ENCODE data around the gene IGF2BP2. TPM values are rescaled to one million over a fixed set of nuclear protein-coding genes. Genes with fewer than 3 reads are reported as not detected.

IGF2BP2 gene
- total RNA-seq, 1 donor from 2014 or later = 2.9 TPM

- H3K27me3 ChIP-seq = no peaks in the 10 kb centered on the region
- no peak overlapping the region for H3K27ac ChIP-seq
- H3K4me1 ChIP-seq = no peaks in the 10 kb centered on the region
- no peaks in the 10 kb centered on the region for H3K9me3 ChIP-seq
- intact Hi-C loops (cut with DNase I) = no loop called here
- DNase-seq (ENCODE audit: low spot score in 2 of 2) = no peak
- H3K36me3 ChIP-seq = no peaks in the 10 kb centered on the region
- H3K4me3 ChIP-seq = no peak overlapping the region
- TF ChIP-seq, protein P1, sequence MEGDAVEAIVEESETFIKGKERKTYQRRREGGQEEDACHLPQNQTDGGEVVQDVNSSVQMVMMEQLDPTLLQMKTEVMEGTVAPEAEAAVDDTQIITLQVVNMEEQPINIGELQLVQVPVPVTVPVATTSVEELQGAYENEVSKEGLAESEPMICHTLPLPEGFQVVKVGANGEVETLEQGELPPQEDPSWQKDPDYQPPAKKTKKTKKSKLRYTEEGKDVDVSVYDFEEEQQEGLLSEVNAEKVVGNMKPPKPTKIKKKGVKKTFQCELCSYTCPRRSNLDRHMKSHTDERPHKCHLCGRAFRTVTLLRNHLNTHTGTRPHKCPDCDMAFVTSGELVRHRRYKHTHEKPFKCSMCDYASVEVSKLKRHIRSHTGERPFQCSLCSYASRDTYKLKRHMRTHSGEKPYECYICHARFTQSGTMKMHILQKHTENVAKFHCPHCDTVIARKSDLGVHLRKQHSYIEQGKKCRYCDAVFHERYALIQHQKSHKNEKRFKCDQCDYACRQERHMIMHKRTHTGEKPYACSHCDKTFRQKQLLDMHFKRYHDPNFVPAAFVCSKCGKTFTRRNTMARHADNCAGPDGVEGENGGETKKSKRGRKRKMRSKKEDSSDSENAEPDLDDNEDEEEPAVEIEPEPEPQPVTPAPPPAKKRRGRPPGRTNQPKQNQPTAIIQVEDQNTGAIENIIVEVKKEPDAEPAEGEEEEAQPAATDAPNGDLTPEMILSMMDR (IDR thresholded peaks at IDR 0.05) = no peak
Observed at GRCh38 chr3:185837414-185837813, 12.6 kb upstream of the IGF2BP2 start.

- intact Hi-C loops (cut with DNase I) = no loop called here
- Histone ChIP-seq H3K27me3 (no peaks in the 10 kb centered on the region), H3K9me3 (no peaks in the 10 kb centered on the region), H3K27ac (no peak overlapping the region), H3K4me1 (no peaks in the 10 kb centered on the region), H3K4me3 (no peak overlapping the region), H3K36me3 (no peaks in the 10 kb centered on the region)
- DNase-seq (ENCODE audit: low spot score in 2 of 2) = no peak
- TF ChIP-seq, protein P1 (IDR thresholded peaks at IDR 0.05) = no peak
Observed at GRCh38 chr3:185831990-185832389, 7.1 kb upstream of the IGF2BP2 start.

DNA sequence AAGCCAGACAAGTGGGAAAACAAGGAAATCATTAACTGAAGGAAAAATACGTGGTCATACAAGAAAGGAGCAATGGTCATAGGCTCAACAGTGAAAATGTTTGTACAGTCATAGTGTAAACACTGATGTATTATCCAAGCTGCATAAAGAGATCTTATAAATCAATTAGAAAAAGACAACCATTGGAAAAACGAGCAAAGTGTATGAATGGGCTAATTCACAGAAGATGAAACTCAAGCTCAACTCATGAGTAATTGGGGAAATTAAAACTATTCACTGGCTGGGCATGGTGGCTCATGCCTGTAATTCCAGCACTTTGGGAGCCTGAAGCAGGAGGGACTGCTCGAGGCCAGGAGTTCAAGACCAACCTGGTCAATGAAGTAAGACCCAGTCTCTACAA lies 6.4 kb upstream of the IGF2BP2 start:
- intact Hi-C loops (cut with DNase I) = no loop called here
- no peaks in the 10 kb centered on the region for H3K36me3 ChIP-seq
- no peaks in the 10 kb centered on the region for H3K27me3 ChIP-seq
- no peak overlapping the region for H3K4me3 ChIP-seq
- no peak overlapping the region for H3K27ac ChIP-seq
- H3K9me3 ChIP-seq = no peaks in the 10 kb centered on the region
- TF ChIP-seq, protein P1 (IDR thresholded peaks at IDR 0.05) = no peak
- H3K4me1 ChIP-seq = no peaks in the 10 kb centered on the region
- DNase-seq (ENCODE audit: low spot score in 2 of 2) = no peak

DNA sequence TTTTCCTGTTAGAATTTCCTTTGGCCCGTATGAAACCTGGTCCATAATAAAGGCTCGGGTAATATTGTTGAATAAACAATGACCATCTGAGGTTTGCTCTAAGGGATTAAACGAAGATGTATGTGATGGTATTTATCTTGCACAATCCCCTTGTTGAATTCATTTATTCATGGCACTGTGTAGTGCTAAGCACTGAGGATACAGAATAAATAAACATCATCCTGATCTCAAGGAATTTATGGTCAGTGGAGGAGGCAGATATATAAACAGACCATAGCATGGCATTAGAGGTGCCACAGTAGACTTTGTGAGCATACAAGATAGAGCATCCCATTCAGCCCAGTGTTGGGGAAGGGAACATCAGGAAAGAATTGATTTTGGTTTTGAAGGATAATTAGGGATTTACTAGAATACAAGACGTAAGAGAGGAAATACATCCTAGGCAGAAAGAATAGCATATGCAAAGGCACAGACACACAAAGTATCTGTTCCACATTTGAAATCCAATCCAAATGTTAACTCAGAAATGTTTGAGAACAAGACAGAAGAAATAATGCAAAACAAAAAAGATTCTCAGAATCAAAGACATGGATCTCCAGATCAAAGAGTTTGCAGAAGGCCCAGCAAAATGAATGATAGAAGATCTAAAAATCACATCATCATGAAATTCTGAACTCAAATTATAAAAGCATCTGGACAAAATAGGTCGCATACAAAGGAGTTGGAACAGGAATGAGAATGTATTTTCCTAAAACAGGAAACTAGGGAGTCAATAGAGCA lies 5.4 kb upstream of the IGF2BP2 start:
- H3K36me3 ChIP-seq = no peaks in the 10 kb centered on the region
- H3K27ac ChIP-seq = no peak overlapping the region
- H3K4me3 ChIP-seq = no peak overlapping the region
- TF ChIP-seq, protein P1 (IDR thresholded peaks at IDR 0.05) = no peak
- H3K27me3 ChIP-seq = no peaks in the 10 kb centered on the region
- H3K9me3 ChIP-seq = no peaks in the 10 kb centered on the region
- no peak for DNase-seq (ENCODE audit: low spot score in 2 of 2)
- intact Hi-C loops (cut with DNase I) = no loop called here
- H3K4me1 ChIP-seq = peaks cover 0 to 6% of the 10 kb centered on the region in 2 donors

GRCh38 chr3:185828755-185829154 lies 3.9 kb upstream of the IGF2BP2 start:
- TF ChIP-seq, protein P1 (IDR thresholded peaks at IDR 0.05) = no peak
- intact Hi-C loops (cut with DNase I) = no loop called here
- no peaks in the 10 kb centered on the region for H3K27me3 ChIP-seq
- no peak overlapping the region for H3K4me3 ChIP-seq
- H3K27ac ChIP-seq = no peak overlapping the region
- no peaks in the 10 kb centered on the region for H3K36me3 ChIP-seq
- DNase-seq (ENCODE audit: low spot score in 2 of 2) = no peak
- peaks cover 6 to 7% of the 10 kb centered on the region in 2 donors for H3K4me1 ChIP-seq
- no peaks in the 10 kb centered on the region for H3K9me3 ChIP-seq
